Adrenal gland (tissue), 5 donors: ENCODE results near the gene MAGI2.

Source experiments
- CTCF ChIP-seq, 6 experiments: fragments of 450-650 bp in 4 of 6; fragments of 200-600 bp in 2 of 6; sonication (generic) in 1 of 6; IDR thresholded peaks; 1 replicate in 5 of 6; 2 replicates in 1 of 6; pipeline versions ENCODE4 v1.5.1 to v1.8.0; 2016 to 2021; ENCODE audit warnings: antibody characterized with exemption in 6 of 6, mild to moderate bottlenecking in 2 of 6, moderate library complexity in 1 of 6
- POLR2A ChIP-seq, 2 donors: fragments of 450-650 bp; IDR thresholded peaks; one replicate each; pipeline ENCODE4 v1.6.1; 2017; ENCODE audit warnings: antibody characterized with exemption in 2 of 2, mild to moderate bottlenecking in 2 of 2, moderate library complexity in 1 of 2
- donor health status: DM: no; HTN: no; CAD: no.

DNA sequence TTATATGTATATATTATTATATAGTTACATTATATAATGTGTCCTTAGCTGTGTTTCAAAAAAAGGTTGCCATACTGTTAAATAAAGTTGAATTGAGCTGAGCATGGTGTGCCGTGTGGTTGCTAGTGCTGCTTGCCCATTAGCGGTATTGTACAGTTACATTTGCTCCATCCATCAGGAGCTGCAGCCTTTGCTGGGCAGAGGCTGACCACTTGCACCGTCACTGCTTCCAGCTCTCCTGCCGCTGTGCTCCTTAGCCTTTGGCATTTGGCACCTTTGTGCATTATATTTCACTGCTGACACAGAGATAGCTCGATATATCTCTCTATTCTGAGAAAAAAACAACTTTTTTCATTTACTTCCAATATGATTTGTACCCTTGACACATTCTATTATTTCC is 1282.7 kb downstream of the MAGI2 start:
- no peak for TF ChIP-seq CTCF (IDR thresholded peaks at IDR 0.05)
- TF ChIP-seq POLR2A (IDR thresholded peaks at IDR 0.05), result no peak
